Activated CD4-positive, alpha-beta T cell treated with anti-CD3 and anti-CD28 coated beads for 48 hours (primary cell): ENCODE results near the gene PCF11.
A peak's percentile ranks its signal among the peaks of the same experiment; 100 is the strongest.
"Not testable (repeated sequence)": the region's sequence is repeated elsewhere in the genome, so short reads cannot be mapped to it uniquely, and the experiment has no call there.

Source experiments
- DNase-seq: peaks from one replicate; pipeline ENCODE4 v3.0.0-alpha.2; 2020

Gene PCF11

DNA sequence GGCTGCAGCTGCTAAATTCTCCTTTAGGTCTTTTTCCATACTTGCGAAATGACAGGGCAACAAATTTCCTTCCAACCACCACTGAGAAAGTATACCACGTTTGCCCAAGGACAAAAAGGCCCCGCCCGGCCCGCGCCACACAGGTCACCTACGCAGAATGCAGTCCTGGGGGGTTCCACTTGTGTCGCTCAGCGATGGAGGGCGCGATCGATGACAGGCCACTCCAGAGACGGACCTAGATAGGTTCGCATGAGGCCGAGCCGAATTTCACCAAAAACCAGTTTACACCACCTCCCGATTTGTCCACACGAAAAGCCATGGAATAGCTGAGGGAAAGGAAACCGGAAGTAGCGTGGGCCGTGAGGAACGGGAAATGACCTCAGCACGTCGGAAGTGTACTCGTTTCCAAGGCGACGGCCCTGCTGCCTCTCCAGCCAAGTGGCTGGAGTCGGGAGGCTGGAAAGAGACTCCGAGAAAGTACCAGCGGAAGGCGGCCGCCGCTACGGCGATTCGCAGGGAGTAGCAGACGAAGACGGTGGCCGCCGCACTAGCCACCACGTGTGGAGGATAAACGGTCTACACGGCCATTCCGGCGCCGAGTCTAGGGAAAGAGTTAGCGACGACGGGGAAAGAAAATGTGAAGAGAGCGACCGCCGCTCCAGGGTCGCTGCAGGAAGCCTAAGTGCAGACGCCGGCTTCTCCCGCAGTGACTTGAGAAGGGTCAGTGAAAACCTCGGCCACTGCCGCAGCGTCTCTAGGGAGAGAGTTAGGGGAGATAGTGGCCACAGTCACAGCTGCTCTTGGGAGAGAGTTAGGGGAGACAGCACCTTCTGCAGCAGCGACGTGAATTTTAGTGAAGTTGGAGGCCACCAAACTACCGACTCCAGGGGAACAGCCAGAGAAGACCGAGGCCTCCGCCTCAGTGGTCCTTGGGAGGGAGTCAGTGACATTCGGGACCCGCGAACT is 36.7 kb downstream of the PCF11 start, which contains the start of gene ANKRD42:
Gene ANKRD42 (plus strand): TSS at position 398 of the 966 bp plus-strand sequence. CDS start 959 bp downstream, outside the sequence.
- DNase-seq, result peak; percentile 91

- peak; percentile 69 for DNase-seq
These were observed 37.6 kb downstream of the PCF11 start for GRCh38 chr11:83194281-83195142.

DNA sequence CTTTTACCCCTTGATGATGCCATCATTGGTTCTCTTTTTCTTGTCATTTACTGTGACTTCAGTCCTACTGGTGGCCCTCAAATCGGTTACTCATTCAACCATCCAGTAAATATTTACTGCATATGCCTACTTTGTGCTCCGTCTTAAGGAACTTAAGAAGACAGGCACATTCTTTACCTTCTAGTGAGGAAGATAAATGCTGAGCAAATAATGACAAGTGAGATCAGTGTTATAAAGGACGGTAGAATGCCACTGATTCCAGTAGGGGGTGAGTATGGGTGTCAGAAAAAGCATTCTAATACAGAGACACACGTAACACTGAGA is 38.2 kb downstream of the PCF11 start:
- no peak for DNase-seq

DNA sequence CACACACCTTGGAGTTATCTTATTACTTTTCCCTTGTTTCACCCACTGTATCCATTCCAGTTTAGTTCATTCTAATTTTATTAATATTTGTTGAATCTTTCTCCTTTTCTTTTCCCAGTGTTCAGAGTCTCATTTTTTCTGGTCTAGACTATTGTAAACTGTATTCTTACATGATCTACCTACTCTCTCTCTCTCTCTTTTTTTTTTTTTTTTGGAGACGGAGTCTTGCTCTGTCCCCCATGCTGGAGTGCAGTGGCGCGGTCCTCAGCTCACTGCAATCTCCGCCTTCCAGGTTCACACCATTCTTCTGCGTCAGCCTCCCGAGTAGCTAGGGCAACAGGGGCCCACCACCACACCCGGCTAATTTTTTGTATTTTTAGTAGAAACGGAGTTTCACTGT is 38.7 kb downstream of the PCF11 start:
- no peak for DNase-seq

DNA sequence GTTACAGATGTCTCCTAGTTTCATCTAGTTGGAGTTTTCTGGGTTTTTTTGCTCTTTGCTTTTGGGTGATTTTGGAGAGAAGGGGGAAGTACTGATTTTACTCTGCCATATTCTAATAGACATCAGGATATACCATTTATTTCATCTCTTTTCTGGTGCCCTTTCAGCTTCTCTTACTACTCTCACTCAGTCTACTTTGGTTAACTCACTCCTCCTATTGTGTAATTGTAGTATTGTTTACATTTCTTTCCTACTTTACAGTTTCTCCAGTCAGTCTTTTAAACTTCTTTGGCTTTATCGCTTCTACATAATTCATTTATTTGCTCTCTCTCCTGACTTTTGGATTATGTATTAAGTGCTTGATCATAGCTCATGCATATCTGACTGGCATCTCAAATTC is 43.1 kb downstream of the PCF11 start:
- DNase-seq, result no peak

DNA sequence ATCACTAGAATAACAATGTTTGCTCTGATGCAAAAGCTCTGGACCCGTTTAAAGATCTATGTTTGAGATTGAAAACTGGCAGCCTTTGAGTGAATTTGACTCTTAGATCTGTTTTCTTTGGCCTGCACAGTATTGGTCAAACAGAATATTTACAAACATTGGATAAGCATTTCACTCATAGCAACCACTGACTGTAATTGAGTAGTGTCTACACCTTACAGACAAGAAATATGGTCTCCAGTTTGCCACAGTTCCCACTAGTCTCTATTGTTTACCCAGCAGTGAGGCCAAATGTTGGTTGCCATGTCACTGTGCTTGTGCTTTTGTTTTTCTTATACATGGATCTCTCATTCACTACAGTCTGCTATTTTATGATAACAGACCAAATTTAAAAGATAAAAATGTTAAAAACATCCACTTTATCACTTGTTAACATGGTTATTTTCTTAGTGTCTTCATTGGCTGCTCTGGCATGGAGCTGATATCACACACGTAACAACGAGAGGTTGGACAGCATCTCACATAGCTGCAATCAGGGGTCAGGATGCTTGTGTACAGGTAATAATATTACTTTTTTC is 48.8 kb downstream of the PCF11 start:
- DNase-seq, result no peak

DNA sequence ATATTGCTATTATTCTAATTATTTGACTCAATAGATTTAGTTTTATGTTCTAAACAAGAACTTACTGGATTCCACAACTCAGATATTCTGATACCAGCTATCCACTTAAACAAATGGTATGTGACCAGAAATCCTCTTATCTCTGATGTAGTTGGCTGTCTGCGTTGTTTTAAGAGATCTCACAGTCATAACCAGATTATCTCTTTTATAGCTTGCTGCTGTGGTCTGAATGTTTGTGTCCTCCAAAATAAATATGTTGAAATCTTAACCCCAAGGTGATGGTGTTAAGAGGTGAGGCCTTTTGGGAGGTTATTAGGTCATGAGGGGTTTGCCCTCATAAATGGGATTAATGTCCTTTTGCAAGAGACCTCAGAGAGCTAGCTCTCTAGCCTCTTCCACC is 49.3 kb downstream of the PCF11 start:
- DNase-seq, result no peak

DNA sequence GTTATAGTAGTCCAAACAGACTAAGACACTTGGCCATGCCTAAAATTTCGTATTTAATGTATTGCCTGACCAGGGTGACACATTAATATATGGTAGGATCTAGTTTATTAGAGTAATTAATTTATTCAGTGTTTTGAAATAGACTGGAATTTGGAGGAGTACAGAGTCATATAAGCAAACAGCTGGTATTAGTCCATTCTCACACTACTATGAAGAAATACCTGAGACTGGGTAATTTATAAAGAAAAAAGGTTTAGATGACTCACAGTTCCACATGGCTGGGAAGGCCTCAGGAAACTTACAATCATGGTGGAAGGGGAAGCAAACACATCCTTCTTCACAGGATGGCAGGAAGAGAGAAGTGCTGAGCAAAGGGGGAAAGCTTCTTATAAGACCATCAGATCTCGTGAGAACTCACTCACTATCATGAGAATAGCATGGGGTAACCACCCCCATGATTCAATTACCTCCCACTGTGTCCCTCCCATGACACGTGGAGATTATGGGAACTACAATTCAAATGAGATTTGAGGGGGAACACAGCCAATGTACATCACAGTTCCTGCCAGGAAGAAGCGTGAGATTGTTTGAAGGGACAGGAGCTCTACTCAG is 49.9 kb downstream of the PCF11 start:
- DNase-seq, result not testable (repeated sequence)

- DNase-seq, result no peak
These were observed 62.2 kb downstream of the PCF11 start for GRCh38 chr11:83219095-83219494.

- no peak for DNase-seq
These were observed 63.3 kb downstream of the PCF11 start for GRCh38 chr11:83220260-83220659.

DNA sequence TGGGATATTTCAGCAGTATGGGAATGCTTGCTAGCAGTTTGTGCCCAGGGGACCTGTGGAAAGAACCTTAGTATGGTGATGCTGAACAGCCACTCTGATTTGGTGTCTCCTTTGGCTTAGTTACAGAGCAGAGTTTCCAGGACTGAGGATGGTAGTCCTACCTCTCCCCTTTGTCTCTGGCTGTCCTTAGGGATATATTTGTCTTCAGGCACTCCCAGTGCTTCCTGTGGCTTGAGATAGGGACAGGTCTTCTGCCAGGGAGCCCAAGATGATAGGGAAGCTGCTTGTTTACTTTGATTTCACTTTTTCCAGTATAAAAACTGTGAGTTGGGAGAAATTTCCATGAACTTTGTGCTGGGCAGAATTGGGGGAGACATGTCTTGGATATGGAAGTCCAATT is 64.8 kb downstream of the PCF11 start:
- DNase-seq, result no peak

GRCh38 chr11:83222499-83222898 is 65.6 kb downstream of the PCF11 start:
- DNase-seq, result no peak

GRCh38 chr11:83223457-83223856 is 66.5 kb downstream of the PCF11 start:
- DNase-seq, result no peak

DNA sequence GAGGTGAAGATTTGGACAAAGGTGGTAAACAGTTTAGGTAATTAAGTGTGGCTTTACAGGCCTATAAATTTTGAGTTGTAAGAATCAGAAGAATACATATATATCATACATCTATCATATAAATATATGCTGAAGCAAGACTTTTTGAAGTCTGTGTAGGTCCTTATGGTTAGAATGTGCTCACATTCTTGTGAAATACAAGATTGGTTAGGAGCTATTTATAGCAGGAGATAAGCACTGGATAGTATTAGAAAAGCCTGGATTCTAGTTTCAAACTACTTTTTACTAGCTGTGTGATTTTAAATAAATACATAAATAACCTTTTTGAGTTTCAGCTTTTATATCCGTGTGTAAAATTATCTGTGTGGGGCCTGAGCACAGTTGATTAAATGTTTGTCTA is 78.9 kb downstream of the PCF11 start:
- no peak for DNase-seq
